Hepatocyte (in vitro differentiated cells): ENCODE measurements around the gene MLKL.

Experiments
- CTCF ChIP-seq: fragments of 200-600 bp; sonication (generic); IDR thresholded peaks from 2 replicates; pipeline ENCODE4 v1.5.1; 2016; ENCODE audit warnings: antibody characterized with exemption, mild to moderate bottlenecking; ENCODE audit not compliant: poor library complexity
- EZH2 ChIP-seq: fragments of 200-600 bp; sonication (generic); IDR thresholded peaks from 2 replicates; pipeline ENCODE4 v1.6.1; 2016; ENCODE audit warnings: antibody characterized with exemption, mild to moderate bottlenecking, borderline replicate concordance

GRCh38 chr16:74711938-74712337, 11.3 kb upstream of the MLKL start:
- TF ChIP-seq CTCF (no peak), EZH2 (no peak)
